Liver (tissue), 3 donors: ENCODE measurements around the gene ZNF70.

ENCODE experiments used
- EGR1 ChIP-seq, 2 donors: IDR thresholded peaks; 2 replicates each; pipeline ENCODE4 v1.6.1; 2016 to 2018; ENCODE audit warnings: antibody characterized with exemption in 2 of 2, low read depth in 2 of 2
- FOXA1 ChIP-seq: IDR thresholded peaks from 2 replicates; pipeline ENCODE4 v1.6.1; 2016; ENCODE audit warnings: antibody characterized with exemption
- GABPA ChIP-seq, 2 donors: IDR thresholded peaks in 1 of 2; conservative IDR thresholded peaks in 1 of 2; 2 replicates each; pipeline ENCODE4 v1.6.1; 2016; ENCODE audit warnings: antibody characterized with exemption in 2 of 2, mild to moderate bottlenecking in 1 of 2, moderate library complexity in 1 of 2
- HNF4G ChIP-seq: IDR thresholded peaks from 2 replicates; pipeline ENCODE4 v1.6.1; 2016; ENCODE audit warnings: antibody characterized with exemption
- JUND ChIP-seq, 2 donors: IDR thresholded peaks; 2 replicates each; pipeline ENCODE4 v1.6.1; 2016; ENCODE audit warnings: antibody characterized with exemption in 2 of 2
- MAX ChIP-seq: IDR thresholded peaks from 2 replicates; pipeline ENCODE4 v1.6.1; 2016; ENCODE audit warnings: antibody characterized with exemption
- RAD21 ChIP-seq, 2 donors: IDR thresholded peaks; 2 replicates each; pipeline ENCODE4 v1.6.1; 2016; ENCODE audit warnings: antibody characterized with exemption in 2 of 2, mild to moderate bottlenecking in 2 of 2
- REST ChIP-seq: IDR thresholded peaks from 2 replicates; pipeline ENCODE4 v1.6.1; 2016; ENCODE audit warnings: antibody characterized with exemption, mild to moderate bottlenecking
- SP1 ChIP-seq: IDR thresholded peaks from 2 replicates; pipeline ENCODE4 v1.6.1; 2018; ENCODE audit warnings: antibody characterized with exemption, mild to moderate bottlenecking
- TAF1 ChIP-seq: conservative IDR thresholded peaks from 2 replicates; pipeline ENCODE4 v1.6.1; 2016; ENCODE audit warnings: antibody characterized with exemption, mild to moderate bottlenecking
- YY1 ChIP-seq: IDR thresholded peaks from 2 replicates; pipeline ENCODE4 v1.6.1; 2016; ENCODE audit warnings: antibody characterized with exemption, mild to moderate bottlenecking
- TF ChIP-seq, protein P1 (sequence below): fragments of 150-350 bp; IDR thresholded peaks from 2 replicates; pipeline ENCODE4 v1.5.1; 2017; ENCODE audit warnings: improper control_type of control experiment, low read depth, low read length; ENCODE audit not compliant: missing input control
- TF ChIP-seq, protein P2 (sequence below): IDR thresholded peaks from 2 replicates; pipeline ENCODE4 v1.6.1; 2016; ENCODE audit warnings: antibody characterized with exemption
- TF ChIP-seq, protein P3 (sequence below): IDR thresholded peaks from 2 replicates; pipeline ENCODE4 v1.6.1; 2016; ENCODE audit warnings: antibody characterized with exemption
- donor health status: healthy.
- donor health status: healthy.

GRCh38 chr22:23796461-23796860 is 45.5 kb upstream of the ZNF70 start:
- TF ChIP-seq, protein P1, sequence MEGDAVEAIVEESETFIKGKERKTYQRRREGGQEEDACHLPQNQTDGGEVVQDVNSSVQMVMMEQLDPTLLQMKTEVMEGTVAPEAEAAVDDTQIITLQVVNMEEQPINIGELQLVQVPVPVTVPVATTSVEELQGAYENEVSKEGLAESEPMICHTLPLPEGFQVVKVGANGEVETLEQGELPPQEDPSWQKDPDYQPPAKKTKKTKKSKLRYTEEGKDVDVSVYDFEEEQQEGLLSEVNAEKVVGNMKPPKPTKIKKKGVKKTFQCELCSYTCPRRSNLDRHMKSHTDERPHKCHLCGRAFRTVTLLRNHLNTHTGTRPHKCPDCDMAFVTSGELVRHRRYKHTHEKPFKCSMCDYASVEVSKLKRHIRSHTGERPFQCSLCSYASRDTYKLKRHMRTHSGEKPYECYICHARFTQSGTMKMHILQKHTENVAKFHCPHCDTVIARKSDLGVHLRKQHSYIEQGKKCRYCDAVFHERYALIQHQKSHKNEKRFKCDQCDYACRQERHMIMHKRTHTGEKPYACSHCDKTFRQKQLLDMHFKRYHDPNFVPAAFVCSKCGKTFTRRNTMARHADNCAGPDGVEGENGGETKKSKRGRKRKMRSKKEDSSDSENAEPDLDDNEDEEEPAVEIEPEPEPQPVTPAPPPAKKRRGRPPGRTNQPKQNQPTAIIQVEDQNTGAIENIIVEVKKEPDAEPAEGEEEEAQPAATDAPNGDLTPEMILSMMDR = no peak
- TF ChIP-seq RAD21 (IDR thresholded peaks at IDR 0.05) (no peak), JUND (IDR thresholded peaks at IDR 0.05) (no peak), YY1 (no peak), HNF4G (no peak), TAF1 (no peak), MAX (no peak), GABPA (IDR thresholded peaks at IDR 0.05 in 1 of 2, conservative IDR thresholded peaks at IDR 0.05 in 1 of 2) (no peak), REST (no peak), FOXA1 (no peak), SP1 (no peak), EGR1 (IDR thresholded peaks at IDR 0.05; ENCODE audit: low read depth in 2 of 2) (no peak)
- TF ChIP-seq, protein P2, sequence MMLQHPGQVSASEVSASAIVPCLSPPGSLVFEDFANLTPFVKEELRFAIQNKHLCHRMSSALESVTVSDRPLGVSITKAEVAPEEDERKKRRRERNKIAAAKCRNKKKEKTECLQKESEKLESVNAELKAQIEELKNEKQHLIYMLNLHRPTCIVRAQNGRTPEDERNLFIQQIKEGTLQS = no peak
- TF ChIP-seq, protein P3, sequence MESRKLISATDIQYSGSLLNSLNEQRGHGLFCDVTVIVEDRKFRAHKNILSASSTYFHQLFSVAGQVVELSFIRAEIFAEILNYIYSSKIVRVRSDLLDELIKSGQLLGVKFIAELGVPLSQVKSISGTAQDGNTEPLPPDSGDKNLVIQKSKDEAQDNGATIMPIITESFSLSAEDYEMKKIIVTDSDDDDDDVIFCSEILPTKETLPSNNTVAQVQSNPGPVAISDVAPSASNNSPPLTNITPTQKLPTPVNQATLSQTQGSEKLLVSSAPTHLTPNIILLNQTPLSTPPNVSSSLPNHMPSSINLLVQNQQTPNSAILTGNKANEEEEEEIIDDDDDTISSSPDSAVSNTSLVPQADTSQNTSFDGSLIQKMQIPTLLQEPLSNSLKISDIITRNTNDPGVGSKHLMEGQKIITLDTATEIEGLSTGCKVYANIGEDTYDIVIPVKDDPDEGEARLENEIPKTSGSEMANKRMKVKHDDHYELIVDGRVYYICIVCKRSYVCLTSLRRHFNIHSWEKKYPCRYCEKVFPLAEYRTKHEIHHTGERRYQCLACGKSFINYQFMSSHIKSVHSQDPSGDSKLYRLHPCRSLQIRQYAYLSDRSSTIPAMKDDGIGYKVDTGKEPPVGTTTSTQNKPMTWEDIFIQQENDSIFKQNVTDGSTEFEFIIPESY = no peak
